Bladder microvascular endothelial cell (primary cell): ENCODE measurements around the gene UBXN4. TPM values are rescaled to one million over a fixed set of nuclear protein-coding genes. Genes with fewer than 3 reads are reported as not detected.

Experiments
- total RNA-seq: library from RNA; depleted of rRNA; stranded (reverse); fragments of >200 nt; gene quantifications from 2 replicates; pipeline ENCODE4 v1.2.3, GENCODE V29; 2014

The UBXN4 gene, protein sequence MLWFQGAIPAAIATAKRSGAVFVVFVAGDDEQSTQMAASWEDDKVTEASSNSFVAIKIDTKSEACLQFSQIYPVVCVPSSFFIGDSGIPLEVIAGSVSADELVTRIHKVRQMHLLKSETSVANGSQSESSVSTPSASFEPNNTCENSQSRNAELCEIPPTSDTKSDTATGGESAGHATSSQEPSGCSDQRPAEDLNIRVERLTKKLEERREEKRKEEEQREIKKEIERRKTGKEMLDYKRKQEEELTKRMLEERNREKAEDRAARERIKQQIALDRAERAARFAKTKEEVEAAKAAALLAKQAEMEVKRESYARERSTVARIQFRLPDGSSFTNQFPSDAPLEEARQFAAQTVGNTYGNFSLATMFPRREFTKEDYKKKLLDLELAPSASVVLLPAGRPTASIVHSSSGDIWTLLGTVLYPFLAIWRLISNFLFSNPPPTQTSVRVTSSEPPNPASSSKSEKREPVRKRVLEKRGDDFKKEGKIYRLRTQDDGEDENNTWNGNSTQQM
- 43.2 and 86.5 TPM in 2 replicates for total RNA-seq

DNA sequence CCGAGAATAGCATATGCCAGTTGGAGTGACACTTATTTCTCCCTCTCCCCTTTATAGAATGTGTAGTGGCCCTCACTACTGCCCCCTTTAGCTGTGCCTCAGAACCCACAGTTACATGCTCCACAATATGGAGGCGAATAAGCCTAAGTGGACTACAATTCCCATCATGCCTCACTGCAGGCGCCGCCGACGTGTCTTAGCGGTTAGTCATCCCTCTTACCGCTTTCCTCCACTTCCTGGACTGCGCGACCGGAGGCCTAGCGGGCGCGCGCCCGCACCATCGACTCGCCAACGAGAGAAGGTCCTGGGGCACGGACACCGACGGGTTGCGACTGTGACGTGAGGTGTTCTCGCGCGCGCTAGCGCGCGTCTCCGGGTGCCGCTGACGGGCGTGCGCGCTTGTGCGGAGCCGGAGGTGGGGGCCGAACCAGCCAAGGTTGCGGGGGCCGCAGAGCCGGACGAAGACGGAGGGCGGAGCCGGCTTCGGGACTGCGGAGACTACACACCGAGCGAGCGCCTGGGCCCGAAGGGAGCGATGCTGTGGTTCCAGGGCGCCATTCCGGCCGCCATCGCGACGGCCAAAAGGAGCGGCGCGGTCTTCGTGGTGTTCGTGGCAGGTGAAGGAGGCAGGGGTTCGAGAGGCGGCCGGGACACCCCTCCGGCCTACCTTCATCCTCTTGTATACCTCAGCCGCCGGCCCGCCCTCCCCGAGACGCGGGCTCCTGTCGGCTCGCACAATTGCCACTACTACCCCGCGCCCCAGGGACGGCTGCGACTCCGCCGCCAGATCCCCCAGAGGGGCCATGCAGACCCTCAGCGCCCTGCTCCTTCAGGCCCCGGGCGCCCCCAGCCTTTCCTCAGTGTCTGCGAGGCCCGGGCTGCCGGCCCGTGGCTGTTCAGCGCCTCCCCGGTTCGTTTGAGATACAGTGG is at the start of gene UBXN4:
Gene UBXN4 (plus strand): TSS at position 461 of the 930 bp plus-strand sequence. CDS start 75 bp downstream, at position 536.

Other genes with a start within 250 kb of the UBXN4 start
- gene ZRANB3, start 210.6 kb upstream of the UBXN4 start, total RNA-seq = 4.7 and 8.2 TPM in 2 replicates
- 3.1 and 10.6 TPM in 2 replicates for gene R3HDM1, start 210.4 kb upstream of the UBXN4 start, total RNA-seq
- gene LCT, start 95.3 kb downstream of the UBXN4 start, total RNA-seq = under 0.01 TPM in 1 of 2 replicates, not detected in the other
- gene MCM6, start 134.6 kb downstream of the UBXN4 start, total RNA-seq = 18.8 and 31.6 TPM in 2 replicates
- gene DARS1, start 243.8 kb downstream of the UBXN4 start, total RNA-seq = 56.5 and 56.8 TPM in 2 replicates